ENCODE data around the gene CHRM4.
A peak's percentile ranks its signal among the peaks of the same experiment; 100 is the strongest.
"Not testable (repeated sequence)": the region's sequence is repeated elsewhere in the genome, so short reads cannot be mapped to it uniquely, and the experiment has no call there.

The CHRM4 gene

GRCh38 chr11:46380340-46381047, 11.1 kb downstream of the CHRM4 start:
- H3K4me3 ChIP-seq (ENCODE audit: low read depth, low read length): peak overlapping the region; percentile 50
- no peak for TF ChIP-seq CTCF (IDR thresholded peaks at IDR 0.05; ENCODE audit: low read depth, low read length)
- in situ Hi-C loops (cut with HindIII; ENCODE audit: low sequenced_read_pairs): no loop called here
- peak; percentile 20 for DNase-seq (ENCODE audit: low read depth, low spot score)

GRCh38 chr11:46379482-46380293, 11.9 kb downstream of the CHRM4 start:
- in situ Hi-C loops (cut with HindIII; ENCODE audit: low sequenced_read_pairs); DNase-seq (ENCODE audit: low read depth, low spot score); H3K4me3 ChIP-seq (ENCODE audit: low read depth, low read length): not testable (repeated sequence)

GRCh38 chr11:46378811-46379481, 12.6 kb downstream of the CHRM4 start:
- no peak overlapping the region for H3K4me3 ChIP-seq (ENCODE audit: low read depth, low read length)
- DNase-seq (ENCODE audit: low read depth, low spot score): no peak
- in situ Hi-C loops (cut with HindIII; ENCODE audit: low sequenced_read_pairs): no loop called here
- no peak for TF ChIP-seq CTCF (IDR thresholded peaks at IDR 0.05; ENCODE audit: low read depth, low read length)

GRCh38 chr11:46378296-46378695, 13.3 kb downstream of the CHRM4 start:
- TF ChIP-seq CTCF (IDR thresholded peaks at IDR 0.05; ENCODE audit: low read depth, low read length): no peak
- H3K4me3 ChIP-seq (ENCODE audit: low read depth, low read length): no peak overlapping the region
- in situ Hi-C loops (cut with HindIII; ENCODE audit: low sequenced_read_pairs): no loop called here
- no peak for DNase-seq (ENCODE audit: low read depth, low spot score)

GRCh38 chr11:46377831-46378230, 13.7 kb downstream of the CHRM4 start:
- no peak for DNase-seq (ENCODE audit: low read depth, low spot score)
- in situ Hi-C loops (cut with HindIII; ENCODE audit: low sequenced_read_pairs): no loop called here
- no peak for TF ChIP-seq CTCF (IDR thresholded peaks at IDR 0.05; ENCODE audit: low read depth, low read length)
- H3K4me3 ChIP-seq (ENCODE audit: low read depth, low read length): no peak overlapping the region

- TF ChIP-seq CTCF (IDR thresholded peaks at IDR 0.05; ENCODE audit: low read depth, low read length): no peak
- in situ Hi-C loops (cut with HindIII; ENCODE audit: low sequenced_read_pairs): no loop called here
Measured at GRCh38 chr11:46377290-46377689, 14.3 kb downstream of the CHRM4 start.

More at GRCh38 chr11:46377290-46377689, 14.3 kb downstream of the CHRM4 start:
- no peak overlapping the region for H3K4me3 ChIP-seq (ENCODE audit: low read depth, low read length)
- DNase-seq (ENCODE audit: low read depth, low spot score): no peak

Data from astrocyte of the spinal cord (primary cell).